GM21529 (cell line): ENCODE results near the gene MFSD6.
"Not testable (repeated sequence)": the region's sequence is repeated elsewhere in the genome, so short reads cannot be mapped to it uniquely, and the experiment has no call there.

Experiments
- ATAC-seq: cut with Tn5 transposase; IDR thresholded peaks from one replicate; pipeline ENCODE4 v1.9.1; 2021; ENCODE audit not compliant: unreplicated experiment

Gene MFSD6

GRCh38 chr2:190494600-190495227 lies 86.6 kb downstream of the MFSD6 start:
- not testable (repeated sequence) for ATAC-seq

DNA sequence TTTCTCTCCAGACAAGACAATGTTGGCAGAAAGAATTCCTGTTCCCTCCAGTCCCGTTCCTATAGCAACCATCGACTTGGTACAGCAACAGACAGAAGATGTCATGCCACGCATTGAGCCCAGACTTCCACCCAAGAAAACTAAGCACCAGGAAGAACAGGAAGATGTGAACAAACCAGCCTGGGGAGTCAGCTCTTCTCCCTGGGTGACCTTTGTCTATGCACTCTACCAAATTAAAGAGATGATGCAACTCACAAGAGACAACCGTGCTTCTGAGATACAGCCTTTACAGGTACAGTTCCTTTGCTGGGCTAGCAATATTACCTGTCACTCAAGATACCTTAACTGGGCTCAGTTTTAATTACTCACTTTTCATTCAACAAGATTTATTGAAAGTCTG lies 89.3 kb downstream of the MFSD6 start:
- no peak for ATAC-seq

DNA sequence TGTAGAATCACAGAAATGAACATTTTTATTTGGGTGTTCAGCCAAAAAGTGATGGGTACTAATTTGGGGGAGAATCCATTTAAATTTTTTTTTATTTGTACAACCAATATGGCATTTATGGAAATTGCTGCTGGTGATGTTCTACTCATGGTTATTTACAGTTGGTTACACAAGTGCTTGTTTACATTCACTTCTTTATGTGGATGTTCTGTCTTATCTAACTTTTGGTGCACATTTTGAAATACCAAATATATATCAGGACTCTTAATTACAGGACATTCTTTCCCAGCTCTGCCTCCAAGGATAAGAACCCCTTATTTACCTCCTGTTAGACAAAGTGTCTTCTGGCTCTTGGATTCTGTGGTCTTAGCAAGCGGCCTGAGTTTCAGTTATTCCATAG lies 91.1 kb downstream of the MFSD6 start:
- no peak for ATAC-seq

DNA sequence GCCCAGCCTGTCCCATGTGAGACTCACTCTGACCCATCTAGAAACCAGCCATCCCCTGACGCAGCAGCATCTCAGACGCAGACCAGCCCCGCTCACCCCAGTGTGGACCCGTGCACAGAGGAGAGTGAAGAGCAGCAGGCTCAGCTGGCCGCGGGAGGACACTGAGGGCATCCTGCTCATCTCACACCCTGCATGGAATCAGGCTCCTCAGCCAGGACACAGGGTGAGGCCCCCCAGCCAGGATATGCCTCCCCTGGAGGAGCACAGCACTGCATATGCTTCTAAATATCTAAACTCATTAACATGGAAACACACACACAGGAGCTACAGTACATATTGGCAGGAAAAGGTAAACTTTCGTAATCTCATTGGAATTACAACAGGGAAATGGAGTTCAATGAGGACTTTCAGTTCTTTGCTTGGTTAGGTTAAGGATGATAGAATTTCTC lies 91.9 kb downstream of the MFSD6 start:
- no peak for ATAC-seq

GRCh38 chr2:190501231-190501630 lies 93.1 kb downstream of the MFSD6 start:
- no peak for ATAC-seq

DNA sequence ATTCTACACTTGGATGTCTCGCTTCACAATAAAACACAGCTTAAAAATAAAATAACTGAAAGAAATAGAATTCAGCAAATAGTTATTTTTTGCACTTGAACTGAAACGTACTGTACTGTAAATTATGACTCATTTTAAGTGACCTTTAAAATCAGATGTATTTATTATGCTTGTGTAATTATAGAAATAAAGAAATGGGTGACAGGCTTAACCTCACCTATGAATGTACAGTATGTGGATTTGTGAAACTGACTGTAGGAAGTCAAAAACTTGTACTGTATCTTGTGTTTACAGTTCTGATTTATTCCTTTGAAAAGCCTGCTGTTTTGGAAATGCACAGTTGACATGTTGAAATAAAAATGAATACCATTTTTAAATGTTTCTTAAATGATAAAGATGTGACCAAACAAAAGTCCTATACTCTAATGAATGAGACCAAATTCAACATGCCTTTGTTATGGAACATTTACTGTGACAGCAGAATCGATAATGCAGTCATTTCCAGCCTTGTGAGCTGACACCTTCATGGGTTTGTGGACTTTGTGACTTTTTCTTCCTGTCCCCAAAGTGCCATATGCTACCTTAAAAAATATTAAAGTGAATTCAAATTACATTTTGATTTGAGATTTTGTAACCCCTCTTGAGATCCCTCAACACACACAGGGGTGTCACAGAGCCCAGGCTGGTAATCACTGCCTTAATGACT lies 93.7 kb downstream of the MFSD6 start:
- no peak for ATAC-seq

- ATAC-seq = no peak
Observed at GRCh38 chr2:190503088-190503487, 94.9 kb downstream of the MFSD6 start.

DNA sequence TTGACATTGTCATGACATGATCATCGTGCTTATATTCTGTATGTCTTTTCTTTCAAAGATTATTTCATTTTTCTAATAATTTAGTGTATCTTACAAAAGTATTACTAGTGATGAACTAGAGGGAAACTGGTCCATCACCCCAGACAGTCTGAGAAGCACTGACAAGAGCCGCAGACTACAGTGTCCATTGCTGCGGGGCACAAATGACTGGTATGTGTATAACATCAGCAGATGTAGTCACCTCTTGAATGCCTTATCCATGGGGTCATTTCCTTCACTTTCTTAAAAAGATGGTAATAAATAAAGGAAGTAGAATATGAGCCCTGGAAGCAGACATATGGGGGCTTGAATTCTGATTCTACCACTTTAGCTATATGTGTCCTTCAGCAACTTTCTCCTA lies 96.8 kb downstream of the MFSD6 start:
- no peak for ATAC-seq

DNA sequence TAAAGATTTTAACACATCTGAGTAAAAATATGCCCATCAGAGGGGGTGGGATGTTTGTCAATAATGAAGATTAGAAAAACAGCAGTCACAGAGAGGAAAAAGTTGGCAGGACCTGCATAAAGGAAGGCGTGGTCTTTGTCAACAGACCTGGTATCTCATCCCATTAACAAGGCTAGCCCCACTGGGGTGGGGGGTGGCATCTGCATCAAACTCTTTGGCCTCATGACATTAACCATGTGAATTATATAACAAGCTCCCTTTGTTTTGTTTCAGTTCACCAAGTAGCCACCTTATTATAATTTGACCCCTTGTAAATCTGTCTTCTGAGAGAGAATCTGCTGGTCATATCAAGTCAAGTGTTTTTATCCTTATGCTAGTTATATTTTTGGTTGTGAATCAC lies 97.5 kb downstream of the MFSD6 start:
- ATAC-seq = no peak

DNA sequence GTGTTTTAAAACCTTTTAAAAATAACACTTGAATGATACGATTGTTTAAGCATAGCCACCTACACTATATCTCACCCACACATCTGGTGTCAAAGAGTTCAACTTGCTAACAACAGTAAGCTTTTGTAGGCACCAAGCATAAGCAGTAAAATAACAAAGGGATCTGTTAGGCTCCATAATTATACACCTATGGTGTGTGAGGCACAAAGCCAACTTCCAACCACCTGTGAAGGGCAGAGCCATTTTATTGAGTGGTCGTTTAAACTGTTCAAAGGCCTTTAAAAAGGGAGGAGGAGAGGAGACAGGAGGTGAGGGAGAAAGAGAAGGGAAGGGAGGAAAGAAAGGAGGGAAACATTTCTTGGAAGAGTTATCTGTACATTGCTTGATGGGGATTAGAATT lies 98.5 kb downstream of the MFSD6 start:
- no peak for ATAC-seq

DNA sequence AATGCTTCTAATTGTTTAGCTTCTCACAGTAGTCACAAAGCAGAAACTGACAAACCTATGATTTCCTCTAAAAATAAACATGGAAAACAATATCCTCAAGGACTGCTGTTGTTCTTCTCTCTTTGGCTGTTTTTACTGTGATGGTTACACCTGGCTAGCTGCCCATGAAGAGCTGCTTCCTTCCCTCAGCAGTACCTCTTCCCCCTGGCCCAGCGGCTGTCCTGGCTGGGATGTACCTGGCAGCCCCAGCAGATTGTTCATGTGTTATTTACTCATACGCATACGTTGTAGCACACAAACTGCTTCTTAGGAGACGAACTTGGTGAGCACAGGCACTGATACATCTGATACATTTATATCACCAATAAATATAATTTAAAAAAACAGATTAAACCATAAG lies 99.0 kb downstream of the MFSD6 start:
- no peak for ATAC-seq

DNA sequence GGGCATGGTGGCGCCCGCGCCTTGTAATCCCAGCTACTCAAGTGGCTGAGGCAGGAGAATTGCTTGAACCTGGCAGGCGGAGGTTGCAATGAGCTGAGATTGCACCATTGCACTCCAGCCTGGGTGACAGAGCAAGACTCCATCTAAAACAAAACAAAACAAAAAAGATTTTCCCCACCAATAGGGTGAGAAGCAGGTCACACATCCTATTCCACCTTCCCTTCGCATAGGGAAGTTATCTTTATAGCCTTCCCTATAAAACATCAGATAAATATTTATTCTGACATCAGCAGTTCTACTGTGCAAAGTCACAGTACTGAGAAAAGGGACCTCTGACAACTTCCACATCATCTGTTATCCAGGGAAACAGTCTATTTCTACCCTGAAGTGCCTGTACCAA lies 101.7 kb downstream of the MFSD6 start:
- ATAC-seq = not testable (repeated sequence)

DNA sequence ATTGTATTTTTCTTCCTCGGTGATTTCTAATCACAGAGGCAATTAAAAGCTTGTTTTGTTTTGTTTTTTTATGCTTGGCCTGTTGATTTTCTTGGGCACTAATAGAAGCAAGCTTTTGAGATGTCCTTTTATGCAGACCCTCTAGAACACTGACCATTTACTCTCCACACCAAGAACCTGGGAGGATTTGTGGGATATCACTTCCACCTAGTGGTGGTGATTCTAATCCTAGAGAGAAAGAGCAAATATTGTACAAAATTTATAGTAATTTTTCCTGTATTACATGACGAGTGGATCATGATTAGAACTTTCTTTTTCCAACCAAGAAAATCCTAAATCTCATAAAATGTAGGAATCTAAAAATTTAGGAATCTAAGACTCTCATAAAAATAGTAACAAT lies 102.9 kb downstream of the MFSD6 start:
- ATAC-seq = no peak

GRCh38 chr2:190512539-190513095 lies 104.5 kb downstream of the MFSD6 start:
- ATAC-seq = no peak

DNA sequence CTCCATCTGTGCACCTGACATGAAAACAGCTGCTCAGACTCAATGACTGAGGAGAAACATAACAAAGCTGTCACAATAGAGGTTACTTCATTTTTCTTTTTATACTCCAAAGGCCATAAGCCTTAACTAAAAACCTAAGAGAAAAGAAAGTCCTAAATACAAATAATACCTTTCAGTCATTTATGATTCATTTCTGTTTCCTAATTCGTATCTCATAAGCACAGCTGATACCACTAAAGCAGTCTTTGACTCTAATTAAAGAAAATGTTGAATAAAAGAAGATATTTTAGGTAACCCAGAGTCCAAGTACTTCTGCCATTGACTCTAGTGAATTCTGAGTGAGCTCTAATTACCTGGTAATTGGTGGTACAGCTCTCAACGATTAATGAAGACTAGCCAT lies 105.7 kb downstream of the MFSD6 start:
- ATAC-seq = no peak

- no peak for ATAC-seq
Observed at GRCh38 chr2:190514676-190515075, 106.5 kb downstream of the MFSD6 start.

DNA sequence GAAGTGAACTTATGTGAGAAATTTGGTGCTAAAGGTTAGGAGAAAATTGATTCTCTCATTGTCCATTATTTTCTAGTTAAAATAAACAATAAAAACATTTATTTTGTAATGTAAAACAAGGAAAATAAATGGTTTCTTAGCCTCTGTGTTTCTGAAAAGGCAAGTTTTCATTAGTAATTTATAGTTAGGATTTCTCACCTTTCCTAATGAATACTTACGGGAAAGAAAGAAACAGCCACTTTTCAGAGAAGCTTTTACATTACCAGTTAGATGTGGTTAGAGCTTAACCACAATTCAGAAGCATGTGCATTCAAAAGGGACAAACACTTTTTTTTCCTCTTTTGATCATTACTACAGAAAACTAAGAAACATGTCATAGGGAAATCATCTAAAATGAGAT lies 107.5 kb downstream of the MFSD6 start:
- no peak for ATAC-seq

DNA sequence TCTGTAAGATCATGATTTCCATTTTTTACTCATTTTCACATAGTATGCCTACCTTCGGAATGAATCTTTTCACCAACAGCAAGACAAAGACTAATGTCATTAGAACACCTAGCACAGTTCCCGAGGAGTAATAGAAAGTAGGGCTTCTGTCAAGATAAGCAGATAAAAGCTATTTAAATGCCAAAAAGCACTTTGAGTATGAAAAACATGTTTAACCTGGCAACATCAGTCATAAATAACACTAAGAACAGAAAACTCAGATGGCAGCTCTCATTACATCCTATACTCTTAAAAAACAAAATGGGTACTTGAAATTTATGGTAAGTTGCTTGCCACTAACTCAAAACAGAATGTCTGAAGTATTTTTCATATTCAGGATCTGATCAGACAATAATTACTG lies 109.3 kb downstream of the MFSD6 start:
- ATAC-seq = no peak

DNA sequence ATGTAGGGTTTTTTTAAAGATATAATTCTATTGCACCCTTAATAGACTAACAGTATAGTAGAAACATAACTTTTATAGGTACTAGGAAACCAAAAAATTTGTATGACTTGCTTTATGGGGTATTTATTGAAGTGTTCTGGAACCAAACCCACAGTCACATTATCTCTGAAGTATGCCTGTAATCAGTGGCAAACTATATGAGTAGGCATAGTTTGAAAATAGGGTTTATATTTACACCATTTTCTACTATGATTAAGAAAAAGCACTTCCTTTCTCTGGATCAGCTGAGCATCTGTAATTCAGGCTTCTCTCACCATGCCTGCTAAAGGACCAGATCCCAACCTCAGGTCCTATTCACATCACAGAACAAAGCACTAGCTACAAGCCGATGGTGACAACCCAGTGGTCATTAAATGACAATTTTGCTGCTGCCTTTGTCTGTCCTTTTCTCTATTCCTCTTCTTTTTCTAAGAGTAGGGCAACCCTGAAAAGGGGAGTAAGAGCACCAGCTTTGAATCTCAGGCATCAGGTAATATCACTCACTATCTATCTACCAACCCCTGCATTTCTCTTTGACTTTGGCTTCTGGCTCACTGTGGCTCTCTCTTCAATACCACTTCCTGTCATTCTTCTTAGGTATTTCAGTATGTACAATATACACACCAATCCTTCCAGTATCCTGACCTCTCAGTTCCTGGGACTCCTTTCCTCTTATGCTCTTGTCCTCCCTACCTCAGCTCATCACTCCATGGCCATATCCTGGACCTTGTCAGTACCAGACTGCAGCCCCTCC lies 112.0 kb downstream of the MFSD6 start:
- ATAC-seq = no peak

DNA sequence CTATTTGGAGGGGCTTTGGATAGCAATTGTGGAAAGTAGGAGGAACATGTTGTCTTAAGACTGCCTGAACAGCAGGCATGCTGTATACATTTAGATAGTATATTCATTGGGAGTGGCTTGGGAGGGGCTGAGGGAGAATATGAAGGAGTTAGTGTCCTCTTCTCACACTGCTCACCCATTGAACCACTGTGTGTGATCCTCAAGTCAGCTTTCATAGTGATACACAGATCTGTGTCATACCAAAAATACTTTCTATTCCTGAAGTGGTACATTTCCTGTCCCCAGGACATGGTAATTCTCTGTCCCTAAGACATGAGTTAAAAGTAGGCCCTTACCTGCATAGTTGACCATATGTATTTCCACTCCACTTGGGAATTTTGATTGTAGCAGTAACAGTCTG lies 116.8 kb downstream of the MFSD6 start:
- no peak for ATAC-seq

GRCh38 chr2:190526105-190526750 lies 118.1 kb downstream of the MFSD6 start:
- no peak for ATAC-seq
